GM18861 (cell line): ENCODE data around the gene PUS7.
A peak's percentile ranks its signal among the peaks of the same experiment; 100 is the strongest.
"Not testable (repeated sequence)": the region's sequence is repeated elsewhere in the genome, so short reads cannot be mapped to it uniquely, and the experiment has no call there.

ENCODE experiments used
- ATAC-seq: cut with Tn5 transposase; IDR thresholded peaks from one replicate; pipeline ENCODE4 v1.9.1; 2021; ENCODE audit not compliant: unreplicated experiment

The PUS7 gene

GRCh38 chr7:105450177-105450861, 71.8 kb downstream of the PUS7 start:
- ATAC-seq: no peak

GRCh38 chr7:105448181-105448580, 73.9 kb downstream of the PUS7 start:
- ATAC-seq: peak; percentile 77

GRCh38 chr7:105444342-105444987, 77.6 kb downstream of the PUS7 start:
- no peak for ATAC-seq

- ATAC-seq: not testable (repeated sequence)
Observed at GRCh38 chr7:105442214-105442613, 79.9 kb downstream of the PUS7 start.

GRCh38 chr7:105439174-105439893, 82.7 kb downstream of the PUS7 start:
- no peak for ATAC-seq

GRCh38 chr7:105438847-105439173, 83.3 kb downstream of the PUS7 start:
- no peak for ATAC-seq

- no peak for ATAC-seq
Observed at GRCh38 chr7:105438254-105438653, 83.8 kb downstream of the PUS7 start.

GRCh38 chr7:105437356-105437755, 84.7 kb downstream of the PUS7 start:
- ATAC-seq: not testable (repeated sequence)

- peak; percentile 69 for ATAC-seq
Observed at GRCh38 chr7:105429746-105430612, 92.1 kb downstream of the PUS7 start.

- ATAC-seq: no peak
Observed at GRCh38 chr7:105426606-105427146, 95.4 kb downstream of the PUS7 start.

- no peak for ATAC-seq
Observed at GRCh38 chr7:105423987-105424386, 98.1 kb downstream of the PUS7 start.

GRCh38 chr7:105413887-105414437, 108.1 kb downstream of the PUS7 start:
- no peak for ATAC-seq

- not testable (repeated sequence) for ATAC-seq
Observed at GRCh38 chr7:105410774-105411173, 111.3 kb downstream of the PUS7 start.

GRCh38 chr7:105409775-105410174, 112.3 kb downstream of the PUS7 start:
- ATAC-seq: not testable (repeated sequence)

- no peak for ATAC-seq
Observed at GRCh38 chr7:105408791-105409410, 113.2 kb downstream of the PUS7 start.
